NCI-H1092 treated with DMSO at 0.1 percent for 48 hours (cell line): Measurements from ENCODE around the gene MPPED1.

Experiments used
- DNase-seq: peaks from one replicate; lab custom pipeline; 2025; lab: John Stamatoyannopoulos, UW

Gene MPPED1

GRCh38 chr22:43476751-43477725, 65.2 kb downstream of the MPPED1 start:
- DNase-seq: no peak

DNA sequence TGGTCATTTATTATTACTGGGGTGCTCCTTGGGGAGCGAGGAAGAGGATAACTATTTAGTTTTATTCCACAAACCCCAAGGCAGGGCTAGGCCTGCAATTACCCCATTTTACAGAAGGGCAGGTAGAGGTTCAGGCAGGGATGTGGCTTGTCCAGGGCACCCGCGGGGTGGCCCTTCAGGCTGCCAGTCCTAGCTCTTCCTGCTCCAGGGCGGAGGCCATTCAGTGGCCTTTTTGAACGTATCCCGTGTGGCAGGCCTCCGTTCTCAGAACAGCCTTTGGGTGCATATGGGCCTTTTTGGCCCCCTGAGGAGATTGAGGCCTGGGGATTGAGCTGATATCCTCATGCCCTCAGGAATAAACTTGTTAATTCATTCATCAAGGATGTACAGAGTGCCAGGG, 66.2 kb downstream of the MPPED1 start:
- no peak for DNase-seq

DNA sequence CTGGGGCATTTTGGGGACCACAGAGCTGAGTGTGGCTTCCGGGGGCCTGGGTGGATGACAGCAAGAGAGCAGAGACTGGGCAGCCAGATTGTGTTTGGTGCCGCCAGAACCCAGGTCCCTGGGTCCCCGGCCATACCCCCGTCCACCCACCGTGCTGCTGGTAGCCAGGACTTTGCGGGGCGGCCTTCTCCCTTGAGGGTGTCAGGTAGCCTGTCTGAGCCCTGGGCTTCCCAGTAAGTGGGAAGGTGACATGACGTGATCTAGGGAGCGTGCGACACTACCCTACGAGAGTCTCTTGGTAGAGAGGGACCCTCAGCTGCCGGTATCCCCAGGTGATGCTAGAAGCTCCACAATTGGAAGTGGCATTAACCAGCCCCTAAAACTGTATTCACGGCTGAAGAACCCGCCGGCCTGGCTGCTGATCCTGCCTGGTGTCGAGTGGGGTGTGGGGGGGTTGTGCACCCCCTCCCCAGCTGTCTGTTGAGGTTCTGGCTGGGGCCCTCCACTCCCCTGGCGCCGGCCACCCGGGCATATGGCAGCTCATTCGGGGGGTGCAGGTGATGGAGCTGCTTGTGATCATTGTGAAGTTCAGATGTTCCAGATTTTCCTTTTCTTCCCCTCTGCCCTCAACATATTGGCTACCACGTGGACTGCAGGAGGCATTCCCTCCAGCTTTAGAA, 66.9 kb downstream of the MPPED1 start:
- DNase-seq: no peak

DNA sequence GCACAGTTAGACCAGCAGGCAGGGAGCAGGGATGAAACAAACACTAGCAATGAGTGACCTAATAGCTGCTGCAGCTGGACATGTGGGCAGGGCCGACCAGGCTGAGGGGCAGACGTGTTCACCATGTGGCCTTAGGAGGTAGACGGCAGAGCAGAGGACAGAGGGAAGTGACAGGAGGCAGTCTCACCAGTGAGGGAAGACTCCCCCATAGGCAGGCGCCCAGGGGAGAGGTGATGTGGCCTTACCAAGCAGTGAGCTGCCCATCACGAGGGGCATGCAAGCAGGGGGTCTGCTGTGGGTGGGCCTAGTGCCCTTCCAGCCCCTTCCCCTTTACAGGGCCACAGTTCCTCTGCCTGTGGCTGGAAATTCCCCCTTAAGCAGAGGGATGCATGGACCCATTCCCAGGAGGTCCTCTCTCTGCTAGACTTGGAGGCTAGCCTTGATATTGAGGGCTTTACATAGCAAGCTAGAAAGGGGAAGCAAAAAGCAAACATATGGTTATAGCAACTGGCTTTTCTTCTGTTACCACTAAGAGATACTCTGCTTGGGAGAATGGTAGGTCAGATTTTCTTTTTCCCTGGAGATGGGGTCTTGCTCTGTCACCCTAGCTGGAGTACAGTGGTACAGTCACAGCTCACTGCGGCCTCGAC, 67.6 kb downstream of the MPPED1 start:
- DNase-seq: no peak

DNA sequence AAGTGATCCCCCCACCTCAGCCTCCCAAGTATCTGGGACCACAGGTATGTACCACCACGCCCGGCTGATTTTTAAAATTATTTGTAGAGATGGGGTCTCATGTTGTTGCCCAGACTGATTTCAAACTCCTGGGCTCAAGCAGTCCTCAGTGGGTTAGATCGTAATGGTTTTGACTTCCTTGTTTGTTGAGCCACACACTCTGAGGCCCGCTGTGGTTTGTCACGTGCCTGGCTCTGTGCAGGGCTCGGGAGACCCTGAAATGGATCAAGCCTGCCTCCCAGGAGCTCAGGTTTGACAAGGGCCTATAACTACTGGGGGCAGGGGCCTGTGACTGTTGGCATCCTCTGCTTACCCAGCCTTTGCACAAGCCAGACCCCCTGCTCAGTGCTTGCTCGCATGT, 68.1 kb downstream of the MPPED1 start:
- no peak for DNase-seq

GRCh38 chr22:43481568-43482317, 69.9 kb downstream of the MPPED1 start:
- DNase-seq: no peak

GRCh38 chr22:43482318-43482625, 70.5 kb downstream of the MPPED1 start:
- no peak for DNase-seq

DNA sequence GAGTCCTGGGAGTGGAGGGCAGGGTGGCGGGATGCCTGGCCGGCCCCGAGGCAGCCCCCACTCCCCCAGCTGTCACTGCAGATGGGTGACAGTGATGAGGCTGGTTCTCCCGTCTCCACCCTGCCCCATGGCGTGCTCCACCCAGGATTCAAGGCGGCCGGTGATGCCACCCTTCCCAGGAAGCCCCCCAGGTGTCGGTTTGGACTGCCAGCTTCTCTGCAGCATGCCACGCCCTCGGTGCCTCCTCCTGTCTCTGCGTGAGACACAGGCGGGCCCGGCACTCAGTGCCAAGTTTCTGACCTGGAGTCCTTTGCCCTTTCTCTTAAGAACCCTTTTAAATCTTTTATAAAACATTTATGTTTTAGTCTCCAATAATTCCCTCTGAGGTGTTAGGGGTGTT, 71.5 kb downstream of the MPPED1 start:
- DNase-seq: no peak

DNA sequence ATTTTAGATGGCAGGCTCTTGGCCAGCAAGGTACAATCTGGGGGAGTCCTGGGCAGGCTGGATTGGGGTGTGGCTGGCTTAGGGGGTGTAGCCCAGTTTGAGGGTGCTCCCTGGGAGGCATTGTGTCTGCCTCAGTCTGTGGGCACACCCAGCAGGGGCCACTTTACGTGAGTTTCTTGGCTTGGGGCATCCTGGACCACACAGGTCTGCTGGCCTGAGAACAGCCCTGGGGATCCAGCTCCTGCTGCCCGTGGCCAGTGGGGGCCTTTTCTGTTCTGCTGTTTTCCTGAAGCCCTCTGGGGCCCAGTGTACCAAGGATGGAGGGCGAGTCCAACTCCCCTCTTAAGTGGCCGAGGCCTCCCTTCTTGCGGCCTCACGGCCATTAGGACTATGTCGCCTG, 71.9 kb downstream of the MPPED1 start:
- DNase-seq: no peak

GRCh38 chr22:43484227-43484626, 72.4 kb downstream of the MPPED1 start:
- no peak for DNase-seq

GRCh38 chr22:43485502-43486089, 73.8 kb downstream of the MPPED1 start:
- no peak for DNase-seq

GRCh38 chr22:43487311-43488030, 75.7 kb downstream of the MPPED1 start:
- no peak for DNase-seq

DNA sequence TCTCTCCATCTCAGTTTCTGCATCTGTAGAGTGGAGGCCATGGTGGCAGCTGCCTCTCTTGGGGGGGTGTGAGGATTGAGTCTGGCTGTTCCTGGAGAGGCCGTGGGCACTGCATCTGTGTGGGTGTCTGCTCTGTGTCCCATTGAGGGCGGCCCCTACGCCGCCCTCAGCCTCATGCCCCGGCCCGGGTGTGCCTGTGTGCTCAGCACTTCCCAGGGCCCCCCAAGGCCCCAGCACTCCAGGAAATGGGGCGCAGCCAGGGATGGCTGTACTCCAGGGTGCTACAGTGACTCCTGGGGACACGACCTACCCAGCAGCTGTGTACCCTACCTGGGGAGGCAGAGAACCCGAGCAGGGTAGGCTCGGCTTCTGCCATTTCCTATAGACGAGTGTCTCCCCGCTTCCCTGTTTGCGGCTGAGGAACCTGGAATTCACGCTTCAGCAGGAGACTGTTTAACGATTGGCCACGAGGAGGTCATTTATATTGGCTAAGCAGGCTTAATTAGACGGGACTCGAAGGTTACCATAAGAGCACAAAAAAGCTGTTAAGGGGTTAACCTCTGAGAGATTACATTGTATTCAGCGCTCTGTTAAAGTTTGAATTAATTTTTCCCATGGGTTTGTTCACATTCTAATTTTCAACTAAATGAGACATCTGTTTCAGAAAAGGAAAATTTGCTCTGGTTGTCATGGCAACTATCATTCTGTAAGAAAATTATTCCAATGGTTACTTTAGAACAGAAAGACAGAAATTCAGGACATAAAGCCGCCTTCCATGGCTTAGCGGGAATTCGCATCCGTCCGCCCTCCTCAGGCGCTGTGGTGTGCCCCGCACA, 76.4 kb downstream of the MPPED1 start:
- DNase-seq: no peak

DNA sequence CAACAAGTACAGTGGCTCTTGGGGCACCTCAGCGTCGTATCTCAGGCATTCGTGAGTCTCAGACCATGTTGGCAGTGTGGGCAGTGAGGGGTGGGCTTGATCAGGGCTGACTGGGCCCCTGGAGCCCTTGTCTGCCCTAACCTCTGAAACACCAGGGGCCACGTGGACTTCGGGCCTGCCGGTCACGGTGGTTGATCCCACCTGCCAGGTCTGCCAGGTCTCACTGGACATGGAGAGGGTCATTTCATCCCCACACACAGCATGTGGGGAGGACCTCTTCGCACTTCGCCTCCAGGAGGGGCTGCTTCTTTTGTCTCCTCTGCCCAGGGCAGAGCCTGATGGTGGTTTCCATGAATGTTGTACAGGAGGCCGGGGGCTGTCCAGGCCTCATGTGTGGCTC, 77.1 kb downstream of the MPPED1 start:
- DNase-seq: no peak

GRCh38 chr22:43490311-43490710, 78.5 kb downstream of the MPPED1 start:
- DNase-seq: no peak

DNA sequence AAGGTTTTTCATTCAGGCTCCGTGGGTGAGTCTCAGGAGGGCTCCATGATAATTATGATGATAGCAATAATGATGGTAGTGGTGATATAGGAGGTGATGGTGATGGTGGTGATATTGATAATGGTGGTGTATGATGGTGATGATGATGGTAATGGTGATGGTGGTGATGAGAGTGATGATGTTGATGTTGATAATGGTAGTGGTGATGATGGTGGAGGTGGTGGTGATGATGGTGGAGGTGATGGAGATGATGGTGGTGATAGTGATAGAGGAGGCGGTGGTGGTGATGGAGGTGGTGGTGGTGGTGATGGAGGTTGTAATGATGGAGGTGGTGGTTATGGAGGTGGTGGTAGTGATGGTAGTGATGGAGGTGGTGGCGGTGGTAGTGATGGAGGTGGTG, 79.4 kb downstream of the MPPED1 start:
- no peak for DNase-seq

GRCh38 chr22:43491737-43492136, 79.9 kb downstream of the MPPED1 start:
- DNase-seq: no peak

- no peak for DNase-seq
Observed at GRCh38 chr22:43493297-43493696, 81.5 kb downstream of the MPPED1 start.

DNA sequence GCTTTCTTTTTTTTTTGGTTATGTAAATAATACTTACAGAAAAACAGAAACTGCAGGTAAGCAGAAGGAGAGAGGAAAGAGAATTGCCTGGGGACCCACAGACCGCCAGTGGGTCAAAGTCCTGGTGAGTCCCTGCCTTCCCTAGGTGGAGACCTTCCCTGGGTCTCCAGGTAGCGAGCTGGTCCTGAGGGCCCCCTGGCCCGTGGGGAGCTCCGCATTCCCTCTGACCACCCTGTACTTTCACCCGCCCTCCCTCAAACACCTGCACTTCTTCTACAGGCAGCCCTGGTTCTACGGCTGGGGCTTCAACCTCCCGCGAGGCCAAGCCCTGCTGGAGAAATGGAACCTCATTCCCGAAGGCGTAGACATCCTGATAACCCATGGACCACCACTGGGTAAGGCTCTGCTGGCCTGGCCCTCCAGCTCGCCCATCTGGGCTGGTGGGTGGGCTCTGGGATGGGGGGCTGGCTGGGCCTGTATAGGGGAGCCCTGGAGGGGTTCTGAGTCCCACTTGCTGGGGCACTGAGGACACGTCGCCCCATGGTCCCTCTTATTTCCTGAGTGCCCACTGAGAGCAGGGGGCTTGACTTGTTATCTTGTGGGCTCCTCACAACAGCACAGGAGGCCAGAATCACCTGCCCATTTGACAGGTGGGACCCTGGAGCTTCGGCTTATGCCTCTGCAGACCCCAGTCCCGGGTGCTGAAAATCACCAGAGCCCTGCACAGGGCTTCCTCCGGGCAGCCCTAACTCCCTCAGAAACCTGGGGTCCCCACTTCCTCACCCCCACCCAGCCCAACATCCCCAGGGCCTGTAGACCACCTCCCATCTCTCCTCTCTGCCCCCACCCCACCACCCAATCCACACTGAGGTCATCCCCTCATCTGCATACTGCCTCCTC, 86.4 kb downstream of the MPPED1 start:
- no peak for DNase-seq
